Panc1 (cell line): ENCODE measurements around the gene INPP1.

ENCODE experiments used
- POLR2AphosphoS5 ChIP-seq: IDR thresholded peaks from 2 replicates; pipeline ENCODE4 v1.6.1; 2012; ENCODE audit warnings: mild to moderate bottlenecking, low read depth, low read length, moderate library complexity
- SIN3A ChIP-seq: IDR thresholded peaks from 2 replicates; pipeline ENCODE4 v1.6.1; 2012; ENCODE audit warnings: low read depth, mild to moderate bottlenecking, low read length, moderate library complexity, borderline replicate concordance; ENCODE audit not compliant: insufficient read depth
- TF ChIP-seq, protein P1 (sequence below), 2 experiments: IDR thresholded peaks; 2 replicates each; pipeline ENCODE4 v1.6.1; 2011 to 2012; ENCODE audit warnings: low read depth in 2 of 2, control low read depth in 1 of 2, low read length in 1 of 2, mild to moderate bottlenecking in 1 of 2, moderate library complexity in 1 of 2; ENCODE audit not compliant: insufficient read depth in 1 of 2
- TF ChIP-seq, protein P2 (sequence below): fragments of 450-650 bp; IDR thresholded peaks from 2 replicates; pipeline ENCODE4 v1.5.1; 2017; ENCODE audit warnings: mild to moderate bottlenecking

GRCh38 chr2:190327867-190328572 is 15.4 kb upstream of the INPP1 start:
- TF ChIP-seq, protein P1, sequence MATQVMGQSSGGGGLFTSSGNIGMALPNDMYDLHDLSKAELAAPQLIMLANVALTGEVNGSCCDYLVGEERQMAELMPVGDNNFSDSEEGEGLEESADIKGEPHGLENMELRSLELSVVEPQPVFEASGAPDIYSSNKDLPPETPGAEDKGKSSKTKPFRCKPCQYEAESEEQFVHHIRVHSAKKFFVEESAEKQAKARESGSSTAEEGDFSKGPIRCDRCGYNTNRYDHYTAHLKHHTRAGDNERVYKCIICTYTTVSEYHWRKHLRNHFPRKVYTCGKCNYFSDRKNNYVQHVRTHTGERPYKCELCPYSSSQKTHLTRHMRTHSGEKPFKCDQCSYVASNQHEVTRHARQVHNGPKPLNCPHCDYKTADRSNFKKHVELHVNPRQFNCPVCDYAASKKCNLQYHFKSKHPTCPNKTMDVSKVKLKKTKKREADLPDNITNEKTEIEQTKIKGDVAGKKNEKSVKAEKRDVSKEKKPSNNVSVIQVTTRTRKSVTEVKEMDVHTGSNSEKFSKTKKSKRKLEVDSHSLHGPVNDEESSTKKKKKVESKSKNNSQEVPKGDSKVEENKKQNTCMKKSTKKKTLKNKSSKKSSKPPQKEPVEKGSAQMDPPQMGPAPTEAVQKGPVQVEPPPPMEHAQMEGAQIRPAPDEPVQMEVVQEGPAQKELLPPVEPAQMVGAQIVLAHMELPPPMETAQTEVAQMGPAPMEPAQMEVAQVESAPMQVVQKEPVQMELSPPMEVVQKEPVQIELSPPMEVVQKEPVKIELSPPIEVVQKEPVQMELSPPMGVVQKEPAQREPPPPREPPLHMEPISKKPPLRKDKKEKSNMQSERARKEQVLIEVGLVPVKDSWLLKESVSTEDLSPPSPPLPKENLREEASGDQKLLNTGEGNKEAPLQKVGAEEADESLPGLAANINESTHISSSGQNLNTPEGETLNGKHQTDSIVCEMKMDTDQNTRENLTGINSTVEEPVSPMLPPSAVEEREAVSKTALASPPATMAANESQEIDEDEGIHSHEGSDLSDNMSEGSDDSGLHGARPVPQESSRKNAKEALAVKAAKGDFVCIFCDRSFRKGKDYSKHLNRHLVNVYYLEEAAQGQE (IDR thresholded peaks at IDR 0.05; ENCODE audit: insufficient read depth in 1 of 2, low read depth in 2 of 2, low read length in 1 of 2), result no peak
- TF ChIP-seq POLR2AphosphoS5, result no peak
- TF ChIP-seq SIN3A, result no peak
- TF ChIP-seq, protein P2, sequence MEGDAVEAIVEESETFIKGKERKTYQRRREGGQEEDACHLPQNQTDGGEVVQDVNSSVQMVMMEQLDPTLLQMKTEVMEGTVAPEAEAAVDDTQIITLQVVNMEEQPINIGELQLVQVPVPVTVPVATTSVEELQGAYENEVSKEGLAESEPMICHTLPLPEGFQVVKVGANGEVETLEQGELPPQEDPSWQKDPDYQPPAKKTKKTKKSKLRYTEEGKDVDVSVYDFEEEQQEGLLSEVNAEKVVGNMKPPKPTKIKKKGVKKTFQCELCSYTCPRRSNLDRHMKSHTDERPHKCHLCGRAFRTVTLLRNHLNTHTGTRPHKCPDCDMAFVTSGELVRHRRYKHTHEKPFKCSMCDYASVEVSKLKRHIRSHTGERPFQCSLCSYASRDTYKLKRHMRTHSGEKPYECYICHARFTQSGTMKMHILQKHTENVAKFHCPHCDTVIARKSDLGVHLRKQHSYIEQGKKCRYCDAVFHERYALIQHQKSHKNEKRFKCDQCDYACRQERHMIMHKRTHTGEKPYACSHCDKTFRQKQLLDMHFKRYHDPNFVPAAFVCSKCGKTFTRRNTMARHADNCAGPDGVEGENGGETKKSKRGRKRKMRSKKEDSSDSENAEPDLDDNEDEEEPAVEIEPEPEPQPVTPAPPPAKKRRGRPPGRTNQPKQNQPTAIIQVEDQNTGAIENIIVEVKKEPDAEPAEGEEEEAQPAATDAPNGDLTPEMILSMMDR, result no peak
